HG03159 (cell line): ENCODE measurements around the gene NRG3.

Experiments
- ATAC-seq: cut with Tn5 transposase; IDR thresholded peaks from one replicate; pipeline ENCODE4 v1.9.1; 2021; ENCODE audit warnings: mild to moderate bottlenecking, moderate library complexity; ENCODE audit not compliant: unreplicated experiment

The NRG3 gene

GRCh38 chr10:82208726-82209125 is 333.7 kb downstream of the NRG3 start:
- ATAC-seq = no peak

DNA sequence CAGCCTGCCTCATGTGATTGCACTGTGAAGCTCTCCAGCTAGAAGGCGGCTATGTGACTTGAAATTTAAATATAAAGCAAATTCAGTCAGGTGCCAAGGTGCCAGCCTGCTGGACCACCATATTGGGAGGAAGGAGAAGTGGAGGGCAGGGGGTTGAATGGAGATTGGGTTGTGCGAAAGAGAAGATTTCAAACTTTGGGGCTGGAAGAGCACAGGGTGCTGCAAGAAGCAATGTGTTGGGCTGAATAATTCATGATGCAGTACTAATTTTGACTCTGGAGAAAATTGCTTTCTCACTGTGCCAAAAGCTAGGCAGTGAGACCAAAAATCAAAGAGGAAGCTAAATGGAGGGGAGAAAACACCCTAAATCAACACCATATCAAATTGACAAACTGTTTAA is 335.3 kb downstream of the NRG3 start:
- ATAC-seq = no peak

DNA sequence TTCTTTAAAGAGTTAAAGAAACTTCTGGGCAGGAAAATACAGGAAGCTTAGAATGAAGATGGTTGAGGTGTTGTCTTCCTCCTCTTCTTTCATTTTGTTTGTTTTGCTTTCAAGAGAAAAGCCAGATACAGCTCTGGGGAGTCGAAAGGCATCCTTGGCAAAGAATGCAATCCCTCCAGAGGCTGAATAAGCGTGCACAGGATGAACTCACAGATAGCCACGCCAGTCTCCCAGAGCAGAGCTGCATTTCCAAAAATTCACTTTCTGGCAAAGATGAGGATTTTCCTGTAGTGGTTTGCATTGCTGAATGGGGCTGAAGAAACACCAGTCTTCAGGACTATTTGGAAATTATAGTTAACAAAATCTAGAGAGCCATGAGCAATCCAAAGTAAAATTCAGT is 336.4 kb downstream of the NRG3 start:
- ATAC-seq = no peak

DNA sequence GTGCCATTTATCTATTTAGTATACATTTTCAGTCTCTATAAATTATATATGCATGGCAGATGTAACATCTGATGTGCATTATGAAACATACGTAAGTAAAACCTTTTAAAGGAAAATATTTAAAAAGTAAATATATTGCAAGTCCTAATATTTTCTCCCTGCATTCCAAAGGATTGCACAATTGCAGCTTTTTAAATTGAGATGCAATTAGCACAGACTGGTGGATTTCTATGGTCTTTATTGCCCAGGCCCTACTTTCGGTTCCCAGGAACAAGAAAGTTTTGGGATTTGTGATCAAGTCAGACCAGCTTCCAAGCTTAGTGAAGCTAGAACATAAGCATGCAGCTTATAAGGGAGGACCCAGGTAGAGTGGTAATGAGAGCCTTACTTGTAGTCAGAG is 337.8 kb downstream of the NRG3 start:
- ATAC-seq = no peak

DNA sequence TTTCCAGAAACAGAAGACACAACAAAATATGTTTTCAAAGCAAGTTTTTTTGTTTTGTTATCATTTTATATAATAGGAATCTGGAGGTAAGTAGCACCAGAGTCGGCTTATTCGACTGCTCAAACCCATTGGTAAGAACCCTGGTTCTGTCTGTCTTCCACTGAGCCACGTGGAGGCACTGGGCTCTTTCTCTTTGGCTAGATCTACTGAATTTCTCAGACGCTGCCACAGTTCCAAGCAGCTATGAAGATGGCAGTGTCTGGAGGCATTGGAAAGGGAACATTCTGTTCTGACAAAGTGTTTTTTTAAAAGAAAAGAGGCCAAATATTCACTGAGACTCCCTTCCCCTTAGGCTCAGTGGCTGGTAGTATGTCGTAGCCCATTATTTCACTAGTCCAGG is 338.8 kb downstream of the NRG3 start:
- ATAC-seq = no peak

DNA sequence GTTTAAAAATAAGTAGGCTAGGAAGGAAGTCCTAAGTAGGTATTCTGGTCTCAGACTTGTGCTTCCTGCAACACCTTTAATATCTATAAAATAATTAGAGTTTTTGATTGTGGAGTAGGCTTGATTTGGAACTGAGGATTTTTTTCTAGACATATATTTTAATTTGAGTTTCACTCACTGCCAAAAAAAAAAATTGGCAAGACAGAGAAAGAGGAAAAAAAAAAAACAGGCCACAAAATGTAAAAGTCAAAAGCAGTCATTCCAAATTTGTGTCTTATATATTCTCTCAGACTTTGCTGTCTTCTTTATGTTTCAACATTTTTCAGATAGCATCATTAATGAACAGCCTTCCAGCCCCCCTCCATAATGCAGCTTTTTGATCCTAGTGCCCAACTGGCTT is 346.1 kb downstream of the NRG3 start:
- ATAC-seq = no peak

- ATAC-seq = no peak
Observed at GRCh38 chr10:82221601-82222149, 346.7 kb downstream of the NRG3 start.

GRCh38 chr10:82228701-82229100 is 353.7 kb downstream of the NRG3 start:
- no peak for ATAC-seq

GRCh38 chr10:82234173-82234572 is 359.2 kb downstream of the NRG3 start:
- ATAC-seq = no peak

DNA sequence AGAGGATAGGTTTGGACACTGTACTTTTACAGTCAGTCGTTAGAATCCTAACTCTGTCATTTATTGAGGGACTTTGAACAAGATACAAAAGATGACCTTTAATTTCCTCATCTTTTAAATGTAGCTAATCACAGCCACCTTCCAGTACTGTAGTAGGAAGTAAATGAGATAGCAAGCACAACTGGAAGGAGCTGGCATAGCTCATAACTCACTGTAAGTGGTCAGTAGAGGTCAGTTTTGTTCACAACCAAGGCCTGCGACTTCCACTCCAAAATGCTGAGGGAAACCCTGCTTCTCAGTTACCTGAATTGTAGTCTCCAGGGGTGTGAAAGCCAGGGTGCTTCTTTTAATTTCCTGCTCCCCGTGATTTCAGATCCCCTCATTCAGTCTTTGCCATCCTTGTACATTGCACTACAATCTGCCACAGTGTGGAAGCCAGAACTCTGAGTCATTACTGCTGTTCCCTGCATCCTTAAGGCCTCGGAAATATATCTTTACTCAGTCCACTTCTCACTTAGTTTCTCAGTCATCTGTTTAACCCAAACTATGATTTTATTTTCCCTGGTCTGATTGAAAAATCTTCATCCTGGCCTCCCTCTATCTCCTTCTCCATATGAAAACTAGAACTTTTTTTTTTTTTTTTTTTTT is 361.2 kb downstream of the NRG3 start:
- ATAC-seq = no peak

GRCh38 chr10:82238291-82238690 is 363.3 kb downstream of the NRG3 start:
- no peak for ATAC-seq

GRCh38 chr10:82240408-82240807 is 365.4 kb downstream of the NRG3 start:
- no peak for ATAC-seq

DNA sequence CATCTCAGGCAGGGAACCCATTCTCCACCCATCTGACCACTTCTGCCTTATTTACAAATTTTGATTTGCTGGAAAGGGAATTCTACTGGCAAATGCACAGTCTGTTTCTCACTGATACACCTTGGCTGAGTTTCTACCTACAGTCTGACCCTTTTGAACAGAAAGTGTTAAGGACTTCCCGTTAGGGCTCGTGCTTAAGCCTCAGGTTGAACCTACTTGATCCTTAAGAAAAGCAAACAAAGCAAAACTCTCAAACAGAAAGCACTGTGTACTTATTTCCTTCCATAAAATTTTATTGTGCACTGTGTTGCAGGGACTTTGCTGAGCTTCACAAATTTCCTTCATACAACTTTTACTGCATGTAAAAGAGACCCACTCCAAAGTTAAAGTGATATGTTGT is 367.8 kb downstream of the NRG3 start:
- no peak for ATAC-seq

DNA sequence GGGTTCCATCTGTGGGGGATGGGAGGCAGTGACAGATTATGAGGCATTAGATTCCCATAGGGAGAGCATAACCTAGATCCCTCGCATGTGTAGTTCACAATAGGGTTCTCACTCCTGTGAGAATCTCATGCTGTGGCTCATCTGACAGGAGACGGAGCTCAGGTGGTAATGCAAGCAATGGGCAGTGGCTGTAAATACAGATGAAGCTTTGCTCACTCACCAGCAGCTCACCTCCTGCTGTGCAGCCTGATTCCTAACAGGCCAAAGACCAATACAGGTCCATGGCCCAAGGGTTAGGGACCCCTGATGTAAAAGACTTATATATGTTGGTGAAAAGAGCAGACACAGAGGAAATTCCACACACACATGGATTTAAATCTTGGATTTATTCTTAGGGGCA is 370.2 kb downstream of the NRG3 start:
- no peak for ATAC-seq

- ATAC-seq = no peak
Observed at GRCh38 chr10:82245906-82246560, 371.0 kb downstream of the NRG3 start.

- ATAC-seq = no peak
Observed at GRCh38 chr10:82249141-82249540, 374.1 kb downstream of the NRG3 start.

DNA sequence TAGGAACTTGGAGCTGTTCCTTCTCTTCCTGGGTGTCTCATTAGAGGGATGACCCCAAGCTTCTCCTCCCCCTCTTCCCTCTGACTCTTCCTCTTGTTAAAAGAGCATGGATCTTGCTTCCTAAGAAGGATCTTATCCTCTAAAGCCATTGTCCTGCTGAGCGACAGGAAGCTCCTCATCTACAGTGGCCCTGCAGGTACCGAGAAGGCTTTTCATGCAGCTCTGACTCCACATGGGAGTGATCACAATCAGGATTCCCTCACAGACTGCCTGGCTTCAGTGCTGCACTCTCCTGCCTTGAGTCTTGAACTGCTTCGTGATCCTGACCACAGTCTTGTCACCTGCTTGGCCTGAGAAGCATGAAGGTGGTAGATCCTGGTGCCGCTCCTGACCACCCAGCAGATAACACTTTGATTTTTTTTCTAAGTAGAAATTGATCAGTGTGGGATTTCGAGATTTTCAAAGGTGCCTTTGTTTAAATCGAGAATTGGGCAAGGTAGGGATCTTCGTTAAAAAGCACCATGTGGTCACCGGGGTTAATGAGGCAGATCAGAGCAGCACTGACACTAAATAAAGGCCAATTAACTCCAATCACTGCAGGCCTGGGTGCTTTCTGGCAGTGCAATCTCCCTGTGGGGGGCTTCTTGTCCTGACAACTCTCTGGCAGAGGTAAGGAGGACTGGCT is 376.4 kb downstream of the NRG3 start:
- no peak for ATAC-seq

- ATAC-seq = no peak
Observed at GRCh38 chr10:82252081-82252480, 377.1 kb downstream of the NRG3 start.

GRCh38 chr10:82254237-82254636 is 379.2 kb downstream of the NRG3 start:
- ATAC-seq = no peak

DNA sequence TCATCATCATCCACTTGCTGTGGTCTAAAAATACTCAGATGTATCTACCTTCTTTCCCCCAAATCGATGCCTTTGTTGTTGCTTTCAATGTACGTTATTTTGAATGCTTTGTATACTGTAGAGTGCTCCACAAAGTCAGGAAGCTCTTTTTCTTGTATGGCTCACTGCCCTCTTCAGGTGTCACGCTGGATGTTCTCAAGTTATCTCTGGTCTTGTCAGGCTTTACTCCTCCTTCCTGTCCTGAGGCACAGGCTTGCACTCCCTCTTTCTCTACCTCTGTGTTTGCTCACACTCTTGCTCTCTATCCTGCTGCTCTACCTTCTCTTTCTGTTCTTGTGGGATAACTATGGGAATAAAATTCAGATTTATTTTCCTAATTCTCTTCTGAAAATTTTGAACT is 381.3 kb downstream of the NRG3 start:
- no peak for ATAC-seq

- no peak for ATAC-seq
Observed at GRCh38 chr10:82266438-82266837, 391.4 kb downstream of the NRG3 start.

- no peak for ATAC-seq
Observed at GRCh38 chr10:82267014-82267413, 392.0 kb downstream of the NRG3 start.
